Thyroid gland (tissue), 4 donors: ENCODE results near the gene RUSF1.

Experiments used
- CTCF ChIP-seq, 6 experiments: fragments of 200-600 bp in 3 of 6; fragments of 450-650 bp in 3 of 6; sonication (generic) in 3 of 6; IDR thresholded peaks; one replicate each; pipeline ENCODE4 v1.5.1; 2016 to 2019; ENCODE audit warnings: antibody characterized with exemption in 6 of 6, mild to moderate bottlenecking in 2 of 6, inconsistent platforms in 1 of 6, moderate library complexity in 1 of 6
- POLR2A ChIP-seq, 2 donors: fragments of 450-650 bp; IDR thresholded peaks; one replicate each; pipeline ENCODE4 v1.6.1; 2017; ENCODE audit warnings: antibody characterized with exemption in 2 of 2, mild to moderate bottlenecking in 2 of 2, moderate library complexity in 1 of 2

DNA sequence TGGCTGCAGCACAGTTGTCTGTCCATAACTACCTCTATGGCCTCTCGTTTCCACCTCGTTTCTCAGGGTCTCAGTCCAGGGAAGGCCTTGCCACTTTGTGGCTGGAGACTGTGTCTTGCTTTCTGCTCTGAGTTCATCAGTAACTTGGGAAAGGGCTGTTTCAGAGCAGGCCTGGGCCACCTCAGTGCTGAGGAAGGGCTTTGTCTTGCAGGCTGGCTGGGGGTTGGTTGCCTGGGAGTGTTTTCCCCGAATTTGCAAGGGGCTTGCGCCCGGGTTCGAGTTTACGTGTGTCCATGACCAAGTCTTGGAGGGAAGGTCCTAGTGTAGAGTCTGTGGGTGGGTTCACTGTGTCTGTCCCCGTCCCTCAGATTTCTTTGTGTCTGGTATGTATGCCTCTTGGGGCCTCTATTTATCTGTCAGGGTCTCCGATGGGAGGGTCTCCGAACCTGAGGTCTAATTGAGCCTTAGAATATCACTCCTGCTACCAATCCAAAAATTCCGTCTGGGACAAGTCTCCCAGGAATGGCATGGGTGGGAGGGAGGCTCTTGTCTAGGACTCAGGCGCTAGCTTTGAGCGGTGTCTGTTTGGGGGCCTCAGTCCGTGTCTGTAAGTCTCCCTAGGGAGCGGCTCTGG is 36.8 kb downstream of the RUSF1 start:
- TF ChIP-seq CTCF (IDR thresholded peaks at IDR 0.05) (no peak), POLR2A (IDR thresholded peaks at IDR 0.05) (no peak)
